PC-3 (cell line): ENCODE data around the gene TNFAIP8. TPM values are rescaled to one million over a fixed set of nuclear protein-coding genes. Genes with fewer than 3 reads are reported as not detected.

Source experiments
- ATAC-seq: fragments of 200-7000 bp; cut with Tn5 transposase; 2 replicates; pipeline ENCODE4 v1.9.1; 2020; ENCODE audit warnings: mild to moderate bottlenecking, moderate library complexity
- BruUV-seq: library from RNA; stranded (reverse); fragments of 400-500 nt; replicated peaks from 2 replicates; lab custom pipeline; 2021; lab: Mats Ljungman, UMichigan
- CTCF ChIA-PET: fragments of 300-600 bp; sonication (Branson Sonifier 250); formaldehyde crosslinking; loops from one replicate; lab custom pipeline; 2022; ENCODE audit warnings: antibody characterized with exemption; lab: Charles Lee
- POLR2A ChIA-PET: fragments of 300-600 bp; sonication (Branson Sonifier 250); formaldehyde crosslinking; loops from one replicate; lab custom pipeline; 2022; ENCODE audit warnings: antibody characterized with exemption; ENCODE audit not compliant: unreplicated experiment; lab: Charles Lee
- DNase-seq: peaks from one replicate; pipeline ENCODE4 v3.0.0-alpha.2; 2015
- H2AFZ ChIP-seq: fragments of 300-600 bp; sonication (generic); 2 replicates; pipeline ENCODE4 v1.6.0; 2016; ENCODE audit warnings: antibody characterized with exemption, low read length
- H3F3A ChIP-seq: fragments of 300-600 bp; sonication (generic); one replicate; pipeline ENCODE4 v1.6.0; 2017; ENCODE audit warnings: antibody characterized with exemption, low read length, control low read depth, mild to moderate bottlenecking; ENCODE audit not compliant: unreplicated experiment
- H3K27ac ChIP-seq: fragments of 300-600 bp; sonication (generic); 2 replicates; pipeline ENCODE4 v1.5.1; 2016; ENCODE audit warnings: mild to moderate bottlenecking, low read length
- H3K27me3 ChIP-seq: fragments of 300-600 bp; sonication (generic); 2 replicates; pipeline ENCODE4 v1.6.1; 2016; ENCODE audit warnings: low read length, mixed read lengths
- H3K36me3 ChIP-seq: fragments of 300-600 bp; sonication (generic); 2 replicates; pipeline ENCODE4 v1.6.1; 2016; ENCODE audit warnings: low read depth, mixed run types, low read length, mixed read lengths
- H3K4me1 ChIP-seq: fragments of 300-600 bp; sonication (generic); 2 replicates; pipeline ENCODE4 v1.5.1; 2016; ENCODE audit warnings: low read length; ENCODE audit not compliant: insufficient read depth
- H3K4me2 ChIP-seq: fragments of 300-600 bp; sonication (generic); 2 replicates; pipeline ENCODE4 v1.6.0; 2016; ENCODE audit warnings: low read length
- H3K4me3 ChIP-seq: fragments of 300-600 bp; sonication (generic); 2 replicates; pipeline ENCODE4 v1.5.1; 2016; ENCODE audit warnings: mild to moderate bottlenecking, low read length, mixed read lengths
- H3K79me2 ChIP-seq: fragments of 300-600 bp; sonication (generic); 2 replicates; pipeline ENCODE4 v1.6.1; 2017; ENCODE audit warnings: low read length, mixed read lengths
- H3K9ac ChIP-seq: fragments of 300-600 bp; sonication (generic); 2 replicates; pipeline ENCODE4 v1.6.0; 2016; ENCODE audit warnings: mild to moderate bottlenecking, low read length
- H3K9me2 ChIP-seq: fragments of 300-600 bp; sonication (generic); replicated peaks from 2 replicates; pipeline ENCODE4 v1.6.1; 2016; ENCODE audit warnings: mixed run types, low read length, mixed read lengths
- H3K9me3 ChIP-seq: fragments of 300-600 bp; sonication (generic); 2 replicates; pipeline ENCODE4 v1.6.1; 2016; ENCODE audit warnings: low read length, mixed read lengths
- H4K20me1 ChIP-seq: fragments of 300-600 bp; sonication (generic); 2 replicates; pipeline ENCODE4 v1.6.1; 2016; ENCODE audit warnings: low read length, mixed read lengths
- EZH2 ChIP-seq: fragments of 300-600 bp; sonication (generic); IDR thresholded peaks from one replicate; pipeline ENCODE4 v1.6.1; 2017; ENCODE audit warnings: antibody characterized with exemption, mild to moderate bottlenecking, low read length; ENCODE audit not compliant: unreplicated experiment
- EZH2phosphoT487 ChIP-seq: fragments of 300-600 bp; sonication (generic); IDR thresholded peaks from 2 replicates; pipeline ENCODE4 v1.6.1; 2018; ENCODE audit warnings: mild to moderate bottlenecking, antibody characterized with exemption, low read length, borderline replicate concordance
- intact Hi-C: fragments of 100-400 bp; cut with micrococcal nuclease; formaldehyde crosslinking; loops from 2 replicates; pipeline ENCODE4 v1.9.0; 2023
- total RNA-seq: library from RNA; depleted of rRNA; stranded (reverse); fragments of >200 nt; gene quantifications from 2 replicates; pipeline ENCODE4 v1.2.3, GENCODE V29; 2014
- TF ChIP-seq, protein P1 (sequence below): fragments of 300-600 bp; sonication (generic); conservative IDR thresholded peaks from 2 replicates; pipeline ENCODE4 v1.5.1; 2017; ENCODE audit warnings: antibody characterized with exemption, low read depth, mild to moderate bottlenecking, low read length

The TNFAIP8 gene
- total RNA-seq, 1 experiment from 2014 or later = 20.0 TPM

DNA sequence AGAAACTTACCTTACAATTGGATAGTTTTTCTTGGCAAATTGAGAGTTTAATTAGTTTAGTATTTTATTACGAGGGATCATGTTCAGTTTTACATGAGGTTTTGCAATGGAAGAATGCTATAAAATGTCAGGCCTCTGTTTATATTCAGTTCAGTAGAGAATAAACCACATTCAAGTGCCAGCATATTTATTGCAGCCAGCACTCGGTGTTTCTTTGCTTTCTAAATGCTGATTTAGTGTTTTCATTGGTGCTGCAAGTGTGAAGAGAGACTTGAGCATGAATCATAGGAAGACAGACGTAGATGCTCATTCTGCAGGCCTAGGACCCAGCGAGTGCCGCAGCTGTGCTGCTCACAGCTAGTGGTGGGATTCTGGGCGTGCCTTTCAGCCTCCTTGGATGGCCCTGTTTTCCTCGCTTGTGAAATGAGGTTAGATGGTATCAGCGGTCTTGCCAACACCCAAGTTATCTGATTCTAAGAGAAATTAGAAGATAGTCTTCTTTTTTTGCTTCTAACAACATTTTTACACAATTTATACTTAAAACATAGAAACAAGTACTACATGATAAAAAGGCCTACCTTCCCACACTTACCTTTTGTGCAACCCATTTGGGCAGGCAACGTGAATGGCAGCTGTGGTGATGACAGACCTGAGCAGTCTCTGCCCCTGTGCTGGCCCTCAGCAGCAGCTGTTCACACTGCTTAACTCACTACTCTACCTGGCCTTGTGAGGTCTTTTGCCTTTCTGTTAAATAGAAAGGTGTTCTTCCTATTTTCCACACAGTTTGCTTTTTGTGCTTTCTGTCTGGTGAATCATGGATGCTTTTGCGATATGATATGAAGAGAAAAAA lies 26.8 kb upstream of the TNFAIP8 start:
- TF ChIP-seq, protein P1, sequence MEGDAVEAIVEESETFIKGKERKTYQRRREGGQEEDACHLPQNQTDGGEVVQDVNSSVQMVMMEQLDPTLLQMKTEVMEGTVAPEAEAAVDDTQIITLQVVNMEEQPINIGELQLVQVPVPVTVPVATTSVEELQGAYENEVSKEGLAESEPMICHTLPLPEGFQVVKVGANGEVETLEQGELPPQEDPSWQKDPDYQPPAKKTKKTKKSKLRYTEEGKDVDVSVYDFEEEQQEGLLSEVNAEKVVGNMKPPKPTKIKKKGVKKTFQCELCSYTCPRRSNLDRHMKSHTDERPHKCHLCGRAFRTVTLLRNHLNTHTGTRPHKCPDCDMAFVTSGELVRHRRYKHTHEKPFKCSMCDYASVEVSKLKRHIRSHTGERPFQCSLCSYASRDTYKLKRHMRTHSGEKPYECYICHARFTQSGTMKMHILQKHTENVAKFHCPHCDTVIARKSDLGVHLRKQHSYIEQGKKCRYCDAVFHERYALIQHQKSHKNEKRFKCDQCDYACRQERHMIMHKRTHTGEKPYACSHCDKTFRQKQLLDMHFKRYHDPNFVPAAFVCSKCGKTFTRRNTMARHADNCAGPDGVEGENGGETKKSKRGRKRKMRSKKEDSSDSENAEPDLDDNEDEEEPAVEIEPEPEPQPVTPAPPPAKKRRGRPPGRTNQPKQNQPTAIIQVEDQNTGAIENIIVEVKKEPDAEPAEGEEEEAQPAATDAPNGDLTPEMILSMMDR = no peak
- TF ChIP-seq EZH2phosphoT487 = no peak
- no peak for TF ChIP-seq EZH2
- H3K9me3 ChIP-seq = no peaks in the 10 kb centered on the region
- no peaks in the 10 kb centered on the region for H3K79me2 ChIP-seq
- H3K4me3 ChIP-seq = no peak overlapping the region
- POLR2A ChIA-PET = no interaction called here
- peaks cover 4% of the 10 kb centered on the region for H3F3A ChIP-seq
- no peaks in the 10 kb centered on the region for H4K20me1 ChIP-seq
- no peak overlapping the region for H3K27ac ChIP-seq
- CTCF ChIA-PET = no interaction called here
- no peak overlapping the region for H3K4me2 ChIP-seq
- no peak for DNase-seq
- H3K4me1 ChIP-seq = peaks cover 8% of the 10 kb centered on the region
- peak; percentile 18; the same call in 1 of the 2 replicates for ATAC-seq
- no TSS peak for BruUV-seq
- H3K9me2 ChIP-seq = no peaks in the 10 kb centered on the region
- H3K9ac ChIP-seq = no peak overlapping the region
- H3K36me3 ChIP-seq = no peaks in the 10 kb centered on the region
- no peaks in the 10 kb centered on the region for H3K27me3 ChIP-seq
- no peak overlapping the region for H2AFZ ChIP-seq
- intact Hi-C loops = no loop called here

DNA sequence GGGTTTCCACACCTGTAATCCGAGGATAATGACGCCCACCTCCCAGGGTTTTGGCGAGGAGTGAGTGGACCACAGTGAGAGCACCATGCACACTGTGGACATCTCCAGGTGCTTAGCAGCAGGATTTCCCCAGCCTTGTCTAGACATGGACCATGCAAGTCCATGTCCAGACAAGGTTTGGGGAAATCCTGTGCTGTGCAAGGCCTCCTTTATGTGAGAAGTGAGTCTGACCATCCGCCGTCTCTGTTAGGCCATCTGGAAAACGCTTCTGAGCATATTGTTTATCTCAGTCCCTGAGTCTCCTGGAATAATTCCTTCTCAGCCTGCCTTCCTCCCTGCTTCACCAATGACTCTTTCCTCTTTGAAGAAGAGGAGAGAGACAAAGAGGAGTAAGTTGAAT lies 26.2 kb upstream of the TNFAIP8 start:
- Histone ChIP-seq H4K20me1 (no peaks in the 10 kb centered on the region), H3F3A (peaks cover 2% of the 10 kb centered on the region), H3K79me2 (no peaks in the 10 kb centered on the region), H3K9me2 (no peaks in the 10 kb centered on the region), H3K4me2 (no peak overlapping the region), H3K9me3 (no peaks in the 10 kb centered on the region), H3K9ac (no peak overlapping the region), H3K4me1 (peaks cover 5% of the 10 kb centered on the region), H3K36me3 (no peaks in the 10 kb centered on the region), H3K27ac (no peak overlapping the region), H3K27me3 (no peaks in the 10 kb centered on the region), H2AFZ (no peak overlapping the region), H3K4me3 (no peak overlapping the region)
- POLR2A ChIA-PET = no interaction called here
- DNase-seq (no peak), ATAC-seq (no peak)
- intact Hi-C loops = no loop called here
- TF ChIP-seq EZH2 (no peak), EZH2phosphoT487 (no peak)
- TF ChIP-seq, protein P1 = no peak
- CTCF ChIA-PET = no interaction called here
- BruUV-seq = no TSS peak
